HepG2 (cell line): ENCODE data around the gene OPN5. TPM values are rescaled to one million over a fixed set of nuclear protein-coding genes. Genes with fewer than 3 reads are reported as not detected.

ENCODE experiments used
- ATAC-seq: fragments of 200-7000 bp; cut with Tn5 transposase; 3 replicates; pipeline ENCODE4 v1.9.1; 2020; ENCODE audit warnings: mild to moderate bottlenecking, moderate library complexity
- BruUV-seq: library from RNA; stranded (reverse); fragments of 400-500 nt; replicated peaks from 2 replicates; lab custom pipeline; 2021; lab: Mats Ljungman, UMichigan
- CTCF ChIA-PET: fragments of 300-600 bp; formaldehyde crosslinking; extraction: SDS; loops from one replicate; lab custom pipeline; 2021; ENCODE audit warnings: low total read pairs, inconsistent platforms, low intra/inter-chr PET ratio; lab: Yijun Ruan, JAX
- POLR2A ChIA-PET: fragments of 350-600 bp; sonication (Branson Sonifier 250); formaldehyde crosslinking; loops from one replicate; lab custom pipeline; 2020; ENCODE audit warnings: antibody characterized with exemption, inconsistent platforms; lab: Yijun Ruan, JAX
- DNase-seq: peaks from one replicate; pipeline ENCODE4 v3.0.0-alpha.2; 2015; ENCODE audit warnings: low spot score
- FAIRE-seq: peaks from 3 replicates; lab custom pipeline; 2011; peaks lifted over from hg19 to GRCh38; lab: Jason Lieb, UNC
- H2AFZ ChIP-seq: one replicate; pipeline ENCODE4 v1.6.1; 2011; ENCODE audit warnings: low read length, inconsistent platforms
- H3K27ac ChIP-seq: fragments of 300-600 bp; 3 replicates; pipeline ENCODE4 v1.8.0; 2011; ENCODE audit warnings: mixed run types, mild to moderate bottlenecking, mixed read lengths, low read length, inconsistent platforms; ENCODE audit not compliant: insufficient read depth; ENCODE audit errors: extremely low read length
- H3K27me3 ChIP-seq, 2 experiments: fragments of 200-600 bp in 1 of 2; 2 replicates in 1 of 2; 3 replicates in 1 of 2; pipeline versions ENCODE4 v1.6.0 to v1.8.0; 2011; ENCODE audit warnings: low read length in 2 of 2, mild to moderate bottlenecking in 2 of 2, moderate library complexity in 2 of 2, inconsistent platforms in 1 of 2; ENCODE audit not compliant: insufficient read depth in 2 of 2, control insufficient read depth in 1 of 2
- H3K36me3 ChIP-seq, 2 experiments: fragments of 200-600 bp in 1 of 2; replicated peaks in 1 of 2; 2 replicates in 1 of 2; 3 replicates in 1 of 2; pipeline versions ENCODE4 v1.5.1 to v1.8.0; 2011; ENCODE audit warnings: low read length in 2 of 2, inconsistent platforms in 1 of 2; ENCODE audit not compliant: insufficient read depth in 2 of 2, control insufficient read depth in 1 of 2
- H3K4me1 ChIP-seq: 2 replicates; pipeline ENCODE4 v1.5.1; 2012; ENCODE audit warnings: low read length, inconsistent platforms; ENCODE audit not compliant: insufficient read depth
- H3K4me2 ChIP-seq: 2 replicates; pipeline ENCODE4 v1.6.0; 2011; ENCODE audit warnings: low read depth, low read length, inconsistent platforms
- H3K4me3 ChIP-seq, 3 experiments: fragments of 200-600 bp in 1 of 3; sonication (generic), shearing (Covaris generic) in 1 of 3; replicated peaks in 1 of 3; 2 replicates each; pipeline ENCODE4 v1.5.1; 2011 to 2016; ENCODE audit warnings: low read length in 3 of 3, inconsistent platforms in 2 of 3, low read depth in 2 of 3, mild to moderate bottlenecking in 2 of 3, control low read depth in 1 of 3, mixed read lengths in 1 of 3; ENCODE audit not compliant: insufficient read depth in 1 of 3
- H3K79me2 ChIP-seq: one replicate; pipeline ENCODE4 v1.6.1; 2011; ENCODE audit warnings: low read length, inconsistent platforms; ENCODE audit not compliant: insufficient read depth
- H3K9ac ChIP-seq: 2 replicates; pipeline ENCODE4 v1.6.0; 2011; ENCODE audit warnings: mild to moderate bottlenecking, low read depth, low read length, inconsistent platforms; ENCODE audit not compliant: insufficient read depth
- H3K9me3 ChIP-seq: 2 replicates; pipeline ENCODE4 v1.5.1; 2012; ENCODE audit warnings: mild to moderate bottlenecking, low read length
- H4K20me1 ChIP-seq: 2 replicates; pipeline ENCODE4 v1.6.0; 2011; ENCODE audit warnings: inconsistent platforms, mild to moderate bottlenecking, low read length, moderate library complexity; ENCODE audit not compliant: insufficient read depth
- CHD2 ChIP-seq: IDR thresholded peaks from 2 replicates; pipeline ENCODE4 v1.6.1; 2011; ENCODE audit warnings: low read depth, low read length, improper control_type of control experiment
- FOXK2 ChIP-seq: fragments of 450-650 bp; IDR thresholded peaks from 2 replicates; pipeline ENCODE4 v1.6.1; 2016
- GATA4 ChIP-seq: sonication (generic); IDR thresholded peaks from 2 replicates; pipeline ENCODE4 v1.6.1; 2016; ENCODE audit warnings: antibody characterized with exemption, low read depth, borderline replicate concordance
- GFI1 ChIP-seq: sonication (generic); formaldehyde crosslinking; IDR thresholded peaks from 2 replicates; pipeline ENCODE4 v1.5.0; 2020; ENCODE audit warnings: missing genetic modification reagents, mild to moderate bottlenecking, borderline replicate concordance
- HNRNPUL1 ChIP-seq: fragments of 200-400 bp; formaldehyde crosslinking; IDR thresholded peaks from 2 replicates; pipeline ENCODE4 v1.6.1; 2017; ENCODE audit warnings: low read depth, mild to moderate bottlenecking, low read length, moderate library complexity
- NFIB ChIP-seq: sonication (generic); formaldehyde crosslinking; IDR thresholded peaks from 2 replicates; pipeline ENCODE4 v1.9.0; 2021; ENCODE audit warnings: missing genetic modification reagents, mild to moderate bottlenecking, borderline replicate concordance
- RBM39 ChIP-seq: fragments of 200-400 bp; formaldehyde crosslinking; IDR thresholded peaks from one replicate; pipeline ENCODE4 v1.6.1; 2018; ENCODE audit warnings: antibody characterized with exemption, mild to moderate bottlenecking, low read depth, low read length; ENCODE audit not compliant: poor library complexity, severe bottlenecking
- RXRB ChIP-seq: IDR thresholded peaks from 2 replicates; pipeline ENCODE4 v1.6.1; 2016; ENCODE audit warnings: borderline replicate concordance, missing genetic modification reagents, missing compliant biosample characterization
- SALL2 ChIP-seq: sonication (generic); formaldehyde crosslinking; IDR thresholded peaks from 2 replicates; pipeline ENCODE4 v1.8.1; 2023; ENCODE audit warnings: mild to moderate bottlenecking, missing genetic modification reagents, inconsistent platforms
- SKIL ChIP-seq: sonication (generic); formaldehyde crosslinking; IDR thresholded peaks from 2 replicates; pipeline ENCODE4 v1.8.0; 2022; ENCODE audit warnings: missing genetic modification reagents, mild to moderate bottlenecking, moderate library complexity, borderline replicate concordance
- SMARCE1 ChIP-seq: fragments of 450-650 bp; IDR thresholded peaks from 2 replicates; pipeline ENCODE4 v1.6.1; 2017; ENCODE audit warnings: borderline replicate concordance
- TOPORS ChIP-seq: sonication (generic); formaldehyde crosslinking; IDR thresholded peaks from 2 replicates; pipeline ENCODE4 v1.8.0; 2023; ENCODE audit warnings: mild to moderate bottlenecking, missing genetic modification reagents
- ZEB1 ChIP-seq: IDR thresholded peaks from 2 replicates; pipeline ENCODE4 v1.6.1; 2012; ENCODE audit warnings: mild to moderate bottlenecking, low read depth, inconsistent platforms; ENCODE audit not compliant: insufficient replicate concordance
- ZNF20 ChIP-seq: sonication (generic); formaldehyde crosslinking; IDR thresholded peaks from 2 replicates; pipeline ENCODE4 v1.4.0; 2020; ENCODE audit warnings: mild to moderate bottlenecking, moderate library complexity, missing genetic modification reagents
- ZNF207 ChIP-seq: fragments of 450-650 bp; IDR thresholded peaks from 2 replicates; pipeline ENCODE4 v1.6.1; 2016; ENCODE audit warnings: antibody characterized with exemption, borderline replicate concordance
- ZNF597 ChIP-seq: sonication (generic); formaldehyde crosslinking; IDR thresholded peaks from 2 replicates; pipeline ENCODE4 v1.5.0; 2020; ENCODE audit warnings: missing genetic modification reagents
- ZNF777 ChIP-seq: sonication (generic); formaldehyde crosslinking; IDR thresholded peaks from 2 replicates; pipeline ENCODE4 v1.4.0; 2020; ENCODE audit warnings: missing genetic modification reagents
- WGBS: methylation state at CpG from one replicate; pipeline ENCODE4 v1.1.6; 2017; ENCODE audit warnings: low lambda C conversion rate; 5-methylcytosine and 5-hydroxymethylcytosine counted together
- in situ Hi-C: cut with HindIII; loops from 2 replicates; pipeline ENCODE4 v1.10.0; 2017; ENCODE audit warnings: low pct_unique_long_range_greater_than_20kb; ENCODE audit not compliant: extremely low pct_ligation_motif_present
- intact Hi-C: fragments of 100-400 bp; cut with micrococcal nuclease; formaldehyde crosslinking; loops from one replicate; pipeline ENCODE4 v1.10.0; 2022; ENCODE audit not compliant: unreplicated experiment
- polyA plus RNA-seq, 8 experiments: library from polyadenylated mRNA; depleted of rRNA in 3 of 8; stranded (reverse) in 7 of 8; unstranded in 1 of 8; fragments of >200 nt; fragmentation: Illumina TruSeq in 4 of 8; extraction: Trizol in 4 of 8; gene quantifications; 2 replicates each; pipeline versions ENCODE4 v1.2.1 to v1.2.3, GENCODE V29; 2011 to 2016; ENCODE audit warnings: low read depth in 4 of 8, missing spikeins in 1 of 8, mixed read lengths in 1 of 8; ENCODE audit not compliant: insufficient read depth in 1 of 8
- total RNA-seq, 5 experiments: library from RNA; depleted of rRNA; stranded (reverse); fragments of >200 nt; fragmentation: Illumina TruSeq; extraction: Trizol; gene quantifications; 2 replicates each; pipeline ENCODE4 v1.2.3, GENCODE V29; 2016; ENCODE audit warnings: low read depth in 1 of 5
- TF ChIP-seq, protein P1 (sequence below): sonication (generic); formaldehyde crosslinking; IDR thresholded peaks from 2 replicates; pipeline ENCODE4 v1.4.0; 2020; ENCODE audit warnings: missing genetic modification reagents
- TF ChIP-seq, protein P2 (sequence below): sonication (generic); formaldehyde crosslinking; conservative IDR thresholded peaks from 2 replicates; pipeline ENCODE4 v1.4.0; 2020; ENCODE audit warnings: missing genetic modification reagents

Gene OPN5
- total and polyA plus RNA-seq, 2 of the 13 experiments (the other 11 are each of a cell fraction or from before 2014, with no cell fraction given), result not detected

- no peak for TF ChIP-seq SMARCE1
- no peak for TF ChIP-seq ZNF597 (CRISPR knock-in tag)
- TF ChIP-seq, protein P1, sequence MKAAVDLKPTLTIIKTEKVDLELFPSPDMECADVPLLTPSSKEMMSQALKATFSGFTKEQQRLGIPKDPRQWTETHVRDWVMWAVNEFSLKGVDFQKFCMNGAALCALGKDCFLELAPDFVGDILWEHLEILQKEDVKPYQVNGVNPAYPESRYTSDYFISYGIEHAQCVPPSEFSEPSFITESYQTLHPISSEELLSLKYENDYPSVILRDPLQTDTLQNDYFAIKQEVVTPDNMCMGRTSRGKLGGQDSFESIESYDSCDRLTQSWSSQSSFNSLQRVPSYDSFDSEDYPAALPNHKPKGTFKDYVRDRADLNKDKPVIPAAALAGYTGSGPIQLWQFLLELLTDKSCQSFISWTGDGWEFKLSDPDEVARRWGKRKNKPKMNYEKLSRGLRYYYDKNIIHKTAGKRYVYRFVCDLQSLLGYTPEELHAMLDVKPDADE (CRISPR knock-in tag), result no peak
- TF ChIP-seq ZNF207, result no peak
- no peak for TF ChIP-seq ZNF20 (CRISPR knock-in tag)
- no peak for TF ChIP-seq TOPORS (CRISPR knock-in tag)
- TF ChIP-seq FOXK2, result no peak
- TF ChIP-seq HNRNPUL1, result no peak
- no peak for TF ChIP-seq SKIL (CRISPR knock-in tag)
- TF ChIP-seq, all 625 proteins: peak for 0
Measured at GRCh38 chr6:47801984-47802383, 20.2 kb downstream of the OPN5 start (continued).

DNA sequence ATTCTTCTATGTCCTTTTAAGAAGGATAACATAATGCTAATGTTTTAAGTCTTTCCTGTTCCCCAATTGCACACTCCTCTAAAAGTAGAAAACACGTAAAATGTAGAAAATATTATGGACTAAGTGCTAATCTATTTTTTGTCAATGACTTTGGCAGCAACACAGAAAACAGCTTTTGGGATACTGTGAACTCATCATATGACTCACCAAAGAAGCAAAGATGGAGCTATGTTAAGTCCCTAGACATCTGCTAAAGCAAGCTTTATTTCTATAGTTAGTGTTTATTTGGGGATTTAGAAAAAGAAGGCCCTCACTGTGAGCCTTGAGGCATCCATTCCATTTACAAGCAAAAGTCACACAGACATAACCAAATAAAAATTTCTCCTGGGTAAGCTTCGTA, 23.0 kb downstream of the OPN5 start:
- no peaks in the 10 kb centered on the region for H3K9me3 ChIP-seq
- H4K20me1 ChIP-seq, result no peaks in the 10 kb centered on the region
- H3K27ac ChIP-seq, result no peak overlapping the region
- H3K27me3 ChIP-seq, result peaks cover 0 to 6% of the 10 kb centered on the region in 2 experiments; a peak in 2 of 5 replicates
- WGBS, result 29% methylated on average over 2 of the region's 2 CpGs
- ATAC-seq, result no peak
- CTCF ChIA-PET, result no interaction called here
- no peak for FAIRE-seq
- H3K9ac ChIP-seq, result no peak overlapping the region
- in situ Hi-C loops (no loop called here), intact Hi-C loops (no loop called here)
- no peak overlapping the region for H3K4me3 ChIP-seq
- no peak overlapping the region for H3K4me2 ChIP-seq
- no peaks in the 10 kb centered on the region for H3K4me1 ChIP-seq
- BruUV-seq, result no TSS peak
- H3K79me2 ChIP-seq, result no peaks in the 10 kb centered on the region
- DNase-seq, result no peak
- no peaks in the 10 kb centered on the region for H3K36me3 ChIP-seq
- POLR2A ChIA-PET, result no interaction called here
- TF ChIP-seq SALL2 (CRISPR knock-in tag) (no peak), GFI1 (no peak), RBM39 (no peak), ZEB1 (no peak), GATA4 (no peak), NFIB (CRISPR knock-in tag) (no peak), RXRB (no peak), CHD2 (no peak), ZNF777 (CRISPR knock-in tag) (no peak)
- TF ChIP-seq, protein P2, sequence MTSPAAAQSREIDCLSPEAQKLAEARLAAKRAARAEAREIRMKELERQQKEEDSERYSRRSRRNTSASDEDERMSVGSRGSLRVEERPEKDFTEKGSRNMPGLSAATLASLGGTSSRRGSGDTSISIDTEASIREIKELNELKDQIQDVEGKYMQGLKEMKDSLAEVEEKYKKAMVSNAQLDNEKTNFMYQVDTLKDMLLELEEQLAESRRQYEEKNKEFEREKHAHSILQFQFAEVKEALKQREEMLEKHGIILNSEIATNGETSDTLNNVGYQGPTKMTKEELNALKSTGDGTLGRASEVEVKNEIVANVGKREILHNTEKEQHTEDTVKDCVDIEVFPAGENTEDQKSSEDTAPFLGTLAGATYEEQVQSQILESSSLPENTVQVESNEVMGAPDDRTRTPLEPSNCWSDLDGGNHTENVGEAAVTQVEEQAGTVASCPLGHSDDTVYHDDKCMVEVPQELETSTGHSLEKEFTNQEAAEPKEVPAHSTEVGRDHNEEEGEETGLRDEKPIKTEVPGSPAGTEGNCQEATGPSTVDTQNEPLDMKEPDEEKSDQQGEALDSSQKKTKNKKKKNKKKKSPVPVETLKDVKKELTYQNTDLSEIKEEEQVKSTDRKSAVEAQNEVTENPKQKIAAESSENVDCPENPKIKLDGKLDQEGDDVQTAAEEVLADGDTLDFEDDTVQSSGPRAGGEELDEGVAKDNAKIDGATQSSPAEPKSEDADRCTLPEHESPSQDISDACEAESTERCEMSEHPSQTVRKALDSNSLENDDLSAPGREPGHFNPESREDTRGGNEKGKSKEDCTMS, result no peak
- no peak overlapping the region for H2AFZ ChIP-seq
